D721Med (cell line): ENCODE results near the gene SCIN.

Experiments
- DNase-seq: peaks from one replicate; pipeline ENCODE4 v3.0.0; 2011; ENCODE audit warnings: low spot score; ENCODE audit not compliant: insufficient read length
- FAIRE-seq: peaks from 2 replicates; lab custom pipeline; 2011; peaks lifted over from hg19 to GRCh38; lab: Jason Lieb, UNC
- CTCF ChIP-seq: IDR thresholded peaks from 2 replicates; pipeline ENCODE4 v1.5.1; 2012; ENCODE audit warnings: mild to moderate bottlenecking, control low read depth; ENCODE audit not compliant: insufficient read depth; ENCODE audit errors: missing control alignments

Gene SCIN

DNA sequence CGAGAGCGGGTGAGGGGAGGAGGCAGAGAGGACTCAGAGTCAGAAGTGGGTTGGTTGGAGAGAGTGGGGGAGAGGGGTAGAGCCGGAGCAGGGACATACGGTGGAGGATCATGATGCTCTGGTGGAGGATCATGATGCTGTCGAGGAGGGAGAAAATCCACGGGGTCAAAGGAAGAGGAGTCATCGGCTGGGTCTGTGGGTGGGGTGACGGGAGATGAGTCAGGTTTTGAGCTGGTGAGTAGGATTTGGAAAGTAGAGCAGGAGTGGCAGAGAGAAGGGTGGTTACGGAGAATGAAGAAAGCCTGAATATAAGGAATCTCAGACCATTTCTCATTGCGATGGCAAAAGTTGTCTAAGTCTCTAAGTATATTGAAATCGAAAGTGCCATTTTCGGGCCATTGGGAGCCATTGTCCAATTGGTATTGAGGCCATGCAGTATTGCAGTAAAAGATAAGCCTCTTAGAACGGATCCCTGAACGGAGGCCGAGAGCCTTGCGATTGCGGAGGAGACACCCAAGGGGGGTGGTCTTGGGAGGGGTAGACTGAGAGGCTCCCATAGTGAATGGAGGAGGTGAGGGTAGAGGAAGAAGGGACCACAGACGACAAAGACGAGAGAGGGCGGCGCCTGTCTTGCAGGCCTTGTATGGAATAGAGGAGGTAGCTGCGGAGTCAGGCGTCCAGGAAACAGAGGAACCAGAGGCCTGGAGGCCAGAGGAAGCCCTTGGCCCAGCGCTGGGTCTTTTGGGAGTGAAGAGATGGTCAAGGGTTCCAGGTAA lies 23.8 kb downstream of the SCIN start:
- no peak for TF ChIP-seq CTCF
- DNase-seq: no peak
- no peak for FAIRE-seq

DNA sequence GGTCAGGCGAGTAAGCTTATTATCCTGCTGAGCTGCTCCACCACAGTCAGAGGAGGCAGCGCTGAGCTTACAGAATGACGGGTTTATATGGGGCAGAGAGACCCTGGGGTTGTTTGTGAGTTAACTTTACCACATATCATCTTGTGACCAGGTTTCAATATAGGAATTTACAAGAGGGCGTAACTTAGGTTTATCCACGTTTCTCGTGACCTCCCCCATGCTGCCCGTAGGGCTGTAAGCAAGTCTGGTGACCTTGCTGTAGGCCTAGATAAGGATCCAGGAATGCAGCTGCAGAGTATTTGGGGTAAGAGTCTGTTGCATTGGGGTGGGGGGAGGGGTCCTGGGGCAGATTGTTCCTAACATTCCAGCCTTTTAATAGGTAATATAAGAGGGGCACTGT lies 24.6 kb downstream of the SCIN start:
- FAIRE-seq: no peak
- TF ChIP-seq CTCF: no peak
- DNase-seq: no peak

DNA sequence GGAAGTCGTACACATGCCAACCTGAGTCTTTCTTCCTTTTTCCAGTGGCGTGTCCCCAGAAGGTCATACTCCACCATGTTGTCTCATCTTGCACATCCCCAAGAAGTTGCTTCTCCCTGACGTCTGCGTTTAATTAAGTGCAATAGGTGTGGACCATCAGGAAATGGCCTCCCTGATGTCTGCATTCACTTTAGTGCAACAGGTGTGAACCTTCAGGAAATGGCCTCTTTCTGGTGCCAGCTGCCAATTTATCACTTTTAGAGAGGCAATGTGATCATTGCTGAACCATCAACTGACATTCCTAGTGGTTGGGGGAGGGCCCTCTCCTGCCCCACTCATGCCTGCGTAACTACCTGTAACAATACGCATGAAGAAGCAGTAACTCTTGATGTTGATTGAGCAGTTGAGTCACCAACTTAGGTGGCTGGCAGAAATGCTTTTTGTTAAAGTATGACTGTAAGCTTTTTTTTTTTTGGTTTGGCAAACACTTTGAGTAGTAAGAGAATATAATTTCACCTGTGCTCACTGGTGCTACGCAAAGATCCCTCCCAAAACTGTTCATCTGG lies 25.8 kb downstream of the SCIN start:
- no peak for TF ChIP-seq CTCF
- DNase-seq (no peak), FAIRE-seq (no peak)

GRCh38 chr7:12601302-12601869 lies 30.9 kb downstream of the SCIN start:
- DNase-seq (no peak), FAIRE-seq (no peak)
- no peak for TF ChIP-seq CTCF

GRCh38 chr7:12607134-12607533 lies 36.6 kb downstream of the SCIN start:
- DNase-seq: no peak
- TF ChIP-seq CTCF: no peak
- FAIRE-seq: no peak

DNA sequence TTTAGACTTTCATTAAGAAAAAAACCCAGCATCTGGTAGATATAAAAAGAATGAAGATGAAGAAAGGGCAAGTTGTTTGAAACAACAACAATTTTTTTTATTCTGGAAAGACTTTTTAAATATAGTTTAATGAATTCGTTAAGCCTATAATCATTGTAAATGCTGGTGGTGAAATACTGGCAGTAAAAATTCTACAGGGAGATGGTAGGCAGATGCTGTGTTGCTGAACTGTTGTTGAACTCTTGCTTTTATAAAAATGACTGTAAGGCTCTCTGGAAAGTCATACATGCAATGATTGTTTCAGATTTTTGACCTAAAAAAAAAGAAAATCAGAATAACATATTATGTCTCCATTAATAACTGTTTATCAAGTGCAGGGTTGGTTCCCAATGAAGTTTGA lies 39.0 kb downstream of the SCIN start:
- DNase-seq: no peak
- TF ChIP-seq CTCF: no peak
- no peak for FAIRE-seq

GRCh38 chr7:12610899-12611298 lies 40.4 kb downstream of the SCIN start:
- FAIRE-seq: no peak
- DNase-seq: no peak
- TF ChIP-seq CTCF: no peak
